Measurements from ENCODE around the gene FBXL22. TPM values are rescaled to one million over a fixed set of nuclear protein-coding genes. Genes with fewer than 3 reads are reported as not detected.
"Not testable (repeated sequence)": the region's sequence is repeated elsewhere in the genome, so short reads cannot be mapped to it uniquely, and the experiment has no call there.

Gene FBXL22
- total RNA-seq, 1 donor from 2014 or later, result 1.2 TPM

GRCh38 chr15:63612300-63612699 is 15.1 kb downstream of the FBXL22 start:
- no peak for ATAC-seq

DNA sequence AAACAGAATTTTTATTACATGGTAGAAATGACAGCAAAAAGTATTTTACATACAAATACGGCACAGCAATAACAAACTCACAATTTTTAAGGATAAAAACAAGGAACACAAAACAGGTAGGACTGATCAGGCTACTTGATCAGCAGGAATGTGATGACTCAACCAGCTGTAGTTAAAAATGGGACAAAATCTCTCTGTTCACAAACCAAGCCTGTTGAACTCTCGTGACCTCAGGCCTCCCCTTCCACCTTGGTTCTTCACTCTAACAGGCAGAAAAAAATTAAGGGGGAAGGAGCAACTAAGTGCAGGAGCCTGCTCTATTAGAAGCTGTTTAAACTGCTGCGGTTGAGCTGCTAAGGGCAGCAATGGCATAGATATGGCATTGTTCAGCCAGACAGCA is 18.7 kb downstream of the FBXL22 start:
- ATAC-seq, result no peak

DNA sequence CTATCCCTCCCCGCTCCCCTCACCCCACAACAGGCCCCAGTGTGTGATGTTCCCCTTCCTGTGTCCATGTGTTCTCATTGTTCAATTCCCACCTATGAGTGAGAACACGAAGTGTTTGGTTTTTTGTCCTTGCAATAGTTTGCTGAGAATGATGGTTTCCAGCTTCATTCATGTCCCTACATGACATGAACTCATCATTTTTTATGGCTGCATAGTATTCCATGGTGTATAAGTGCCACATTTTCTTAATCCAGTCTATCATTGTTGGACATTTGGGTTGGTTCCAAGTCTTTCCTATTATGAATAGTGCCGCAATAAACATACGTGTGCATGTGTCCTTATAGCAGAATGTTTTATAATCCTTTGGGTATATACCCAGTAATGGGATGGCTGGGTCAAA is 20.0 kb downstream of the FBXL22 start:
- not testable (repeated sequence) for ATAC-seq

- not testable (repeated sequence) for ATAC-seq
These were observed 20.4 kb downstream of the FBXL22 start for GRCh38 chr15:63617627-63618026.

DNA sequence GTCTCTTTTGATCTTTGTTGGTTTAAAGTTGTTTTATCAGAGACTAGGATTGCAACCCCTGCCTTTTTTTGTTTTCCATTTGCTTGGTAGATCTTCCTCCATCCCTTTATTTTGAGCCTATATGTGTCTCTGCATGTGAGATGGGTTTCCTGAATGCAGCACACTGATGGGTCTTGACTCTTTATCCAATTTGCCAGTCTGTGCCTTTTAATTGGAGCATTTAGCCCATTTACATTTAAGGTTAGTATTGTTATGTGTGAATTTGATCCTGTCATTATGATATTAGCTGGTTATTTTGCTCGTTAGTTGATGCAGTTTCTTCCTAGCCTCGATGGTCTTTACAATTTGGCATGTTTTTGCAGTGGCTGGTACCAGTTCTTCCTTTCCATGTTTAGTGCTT is 23.6 kb downstream of the FBXL22 start:
- ATAC-seq, result not testable (repeated sequence)

GRCh38 chr15:63623232-63623969 is 26.2 kb downstream of the FBXL22 start:
- no peak for ATAC-seq

DNA sequence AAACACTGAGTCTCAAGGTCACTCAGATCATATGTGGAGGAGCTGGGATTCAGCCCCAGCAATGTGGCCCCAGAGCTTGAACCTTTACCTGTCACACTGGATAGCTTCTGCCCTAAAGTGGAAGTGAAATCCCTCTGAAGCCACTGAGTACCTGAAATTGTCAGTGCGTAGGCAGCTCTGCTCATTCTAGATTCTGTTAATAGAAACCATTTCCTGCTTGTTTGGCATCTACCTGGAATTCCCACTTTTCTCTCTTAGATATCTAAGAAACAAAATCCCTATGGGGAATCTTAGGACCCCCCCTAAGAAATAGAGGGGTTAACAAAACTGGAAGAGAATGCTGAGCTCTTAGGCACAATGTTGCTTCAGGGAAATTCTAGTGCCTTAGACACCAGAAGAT is 29.8 kb downstream of the FBXL22 start:
- no peak for ATAC-seq

GRCh38 chr15:63628123-63628822 is 31.1 kb downstream of the FBXL22 start:
- no peak for ATAC-seq

- ATAC-seq, result no peak
These were observed 33.0 kb downstream of the FBXL22 start for GRCh38 chr15:63630036-63630751.

GRCh38 chr15:63633312-63633711 is 36.1 kb downstream of the FBXL22 start:
- no peak for ATAC-seq

DNA sequence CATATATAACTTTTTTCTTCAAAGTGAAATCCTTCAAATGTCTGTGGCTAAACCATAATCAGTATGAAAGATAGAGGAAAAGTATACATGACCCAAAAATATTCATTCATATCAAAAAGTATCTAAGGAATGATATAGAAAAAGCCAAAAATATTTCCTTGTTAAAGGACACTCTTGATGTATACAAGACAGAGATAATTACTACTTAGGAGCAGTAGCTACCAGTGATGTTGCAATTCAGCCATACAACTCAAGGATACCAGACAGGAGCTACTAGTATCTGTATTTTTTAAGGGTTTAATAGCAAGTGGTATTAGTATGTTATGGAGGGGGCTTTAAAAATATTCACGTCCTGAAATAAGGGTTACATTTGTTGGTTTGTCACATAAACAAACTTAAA is 37.0 kb downstream of the FBXL22 start:
- no peak for ATAC-seq

DNA sequence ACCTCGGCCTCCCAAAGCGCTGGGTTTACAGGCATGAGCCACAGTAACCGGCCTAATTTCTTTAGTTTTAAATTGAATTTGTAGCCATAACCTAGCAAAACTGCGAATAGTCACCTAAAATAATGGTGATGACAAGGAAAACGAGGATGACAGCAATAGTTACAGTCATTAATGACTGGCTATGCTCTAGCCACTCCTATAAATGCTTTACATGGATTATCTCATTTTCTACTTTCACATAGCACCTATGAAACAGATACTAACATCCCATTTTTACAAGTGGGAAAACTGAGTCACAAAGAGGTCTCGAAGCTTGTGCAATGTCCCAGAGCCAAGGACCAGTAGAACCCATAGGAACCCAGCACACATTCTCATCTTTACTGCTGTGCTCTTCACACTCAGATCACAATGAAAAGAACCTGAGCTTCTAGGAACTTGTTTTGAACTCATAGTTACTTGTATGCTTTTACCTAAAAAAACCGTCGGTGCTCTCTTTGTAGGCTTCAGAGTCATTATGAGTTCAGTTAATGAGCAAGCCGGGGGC is 39.4 kb downstream of the FBXL22 start:
- no peak for ATAC-seq

DNA sequence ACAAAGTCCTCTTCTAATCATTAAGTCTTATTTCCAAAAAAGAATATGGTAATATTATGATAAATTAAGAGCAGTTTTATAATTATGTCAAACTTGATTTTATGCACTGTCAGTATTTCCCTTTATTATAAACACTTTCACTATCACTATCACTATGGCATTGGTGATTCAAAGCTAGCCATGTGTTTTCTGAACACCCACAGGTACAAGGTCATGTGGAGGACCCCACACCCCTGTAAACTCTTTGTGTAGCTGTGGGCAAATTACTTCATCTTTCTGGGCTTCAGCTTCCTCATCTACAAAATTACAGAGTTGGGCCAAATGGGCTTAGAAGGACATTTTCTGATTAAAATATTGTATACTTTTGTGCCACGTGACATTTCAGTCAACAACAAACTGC is 41.7 kb downstream of the FBXL22 start:
- ATAC-seq, result no peak

GRCh38 chr15:63640146-63640545 is 43.0 kb downstream of the FBXL22 start:
- no peak for ATAC-seq

Other genes starting within 250 kb of the FBXL22 start
- 138 TPM for gene CA12, start 215.5 kb upstream of the FBXL22 start, total RNA-seq
- gene USP3, start 92.8 kb upstream of the FBXL22 start, total RNA-seq, result 37.0 TPM
- gene HERC1, start 236.6 kb downstream of the FBXL22 start, total RNA-seq, result 41.5 TPM

All from esophagus mucosa (tissue), 1 donor.